Measurements from ENCODE around the gene EVX2. TPM values are rescaled to one million over a fixed set of nuclear protein-coding genes. Genes with fewer than 3 reads are reported as not detected.

Gene EVX2
- total and polyA plus RNA-seq, 12 donors, result not detected

GRCh38 chr2:176085120-176085788, 1.5 kb upstream of the EVX2 start:
- Histone ChIP-seq H3K9me3 (replicated peaks in 1 of 3) (no peaks in the 10 kb centered on the region), H3K27ac (no peak overlapping the region), H3K36me3 (replicated peaks in 1 of 2) (no peaks in the 10 kb centered on the region), H3K4me3 (no peak overlapping the region), H3K27me3 (peaks cover 97% of the 10 kb centered on the region), H3K4me1 (replicated peaks in 1 of 2) (peaks cover 4 to 8% of the 10 kb centered on the region in 2 donors)
- 4 to 10% (median 9%) methylated on average over 17 to 40 of the region's 40 CpGs for WGBS, 4 donors
- peak in 1 of 7 donors; percentile 42 for DNase-seq
- no peak for TF ChIP-seq CTCF (IDR thresholded peaks at IDR 0.05)
- TF ChIP-seq POLR2A (IDR thresholded peaks at IDR 0.05), result no peak
- intact Hi-C loops (cut with DNase I), result loop anchor here in 1 of 2 donors (10.0 kb wide), 1 partner anchor 400 kb away; no protein-coding TSS in a partner anchor

- no peak overlapping the region for H3K4me3 ChIP-seq
- TF ChIP-seq CTCF (IDR thresholded peaks at IDR 0.05) (no peak), POLR2A (IDR thresholded peaks at IDR 0.05) (no peak)
- peaks cover 4 to 11% of the 10 kb centered on the region in 2 donors for H3K4me1 ChIP-seq (replicated peaks in 1 of 2)
- intact Hi-C loops (cut with DNase I), result loop anchor here (5.0 to 10.0 kb wide), 2 partner anchors 397 to 400 kb away; no protein-coding TSS in a partner anchor
- no peak for DNase-seq
- H3K36me3 ChIP-seq (replicated peaks in 1 of 2), result no peaks in the 10 kb centered on the region
- H3K9me3 ChIP-seq (replicated peaks in 1 of 3), result no peaks in the 10 kb centered on the region
- WGBS, 4 donors, result 6 to 10% (median 9%) methylated on average over 24 to 26 of the region's 26 CpGs
- H3K27ac ChIP-seq, result no peak overlapping the region
- H3K27me3 ChIP-seq, result peaks cover 96% of the 10 kb centered on the region
Observed at GRCh38 chr2:176084611-176085119, 903 bp upstream of the EVX2 start.

GRCh38 chr2:176082824-176083751, 674 bp downstream of the EVX2 start:
- Histone ChIP-seq H3K27ac (no peak overlapping the region), H3K36me3 (replicated peaks in 1 of 2) (no peaks in the 10 kb centered on the region), H3K27me3 (peaks cover 97% of the 10 kb centered on the region), H3K4me3 (no peak overlapping the region), H3K9me3 (replicated peaks in 1 of 3) (no peaks in the 10 kb centered on the region), H3K4me1 (replicated peaks in 1 of 2) (peaks cover under 1 to 7% of the 10 kb centered on the region in 2 donors)
- TF ChIP-seq CTCF (IDR thresholded peaks at IDR 0.05) (no peak), POLR2A (IDR thresholded peaks at IDR 0.05) (no peak)
- DNase-seq, result peak in 1 of 7 donors; percentile 37
- 5 to 9% (median 8%) methylated on average over 17 to 66 of the region's 66 CpGs for WGBS, 4 donors
- intact Hi-C loops (cut with DNase I), result loop anchor here (5.0 to 10.0 kb wide), 2 partner anchors 396 to 398 kb away; no protein-coding TSS in a partner anchor

- WGBS, 4 donors, result 11 to 18% (median 16%) methylated on average over 10 of the region's 10 CpGs
- Histone ChIP-seq H3K4me3 (no peak overlapping the region), H3K4me1 (replicated peaks in 1 of 2) (peaks cover 0 to 4% of the 10 kb centered on the region in 2 donors), H3K27ac (no peak overlapping the region), H3K36me3 (replicated peaks in 1 of 2) (no peaks in the 10 kb centered on the region), H3K9me3 (replicated peaks in 1 of 3) (no peaks in the 10 kb centered on the region), H3K27me3 (peaks cover 97% of the 10 kb centered on the region)
- intact Hi-C loops (cut with DNase I), result loop anchor here (5.0 to 10.0 kb wide), 2 partner anchors 395 to 398 kb away; no protein-coding TSS in a partner anchor
- TF ChIP-seq CTCF (IDR thresholded peaks at IDR 0.05) (no peak), POLR2A (IDR thresholded peaks at IDR 0.05) (no peak)
- no peak for DNase-seq
Observed at GRCh38 chr2:176082525-176082823, 1.3 kb downstream of the EVX2 start.

Data from adrenal gland (tissue), 12 donors.